ENCODE results near the gene ITGA11.

The ITGA11 gene

GRCh38 chr15:68262514-68263356, 169.2 kb downstream of the ITGA11 start:
- no peak for DNase-seq

- DNase-seq = no peak
Observed at GRCh38 chr15:68261980-68262379, 170.0 kb downstream of the ITGA11 start.

GRCh38 chr15:68261241-68261640, 170.7 kb downstream of the ITGA11 start:
- DNase-seq = no peak

GRCh38 chr15:68259883-68260282, 172.1 kb downstream of the ITGA11 start:
- no peak for DNase-seq

- DNase-seq = no peak
Observed at GRCh38 chr15:68258692-68259091, 173.3 kb downstream of the ITGA11 start.

GRCh38 chr15:68256675-68257450, 175.1 kb downstream of the ITGA11 start:
- DNase-seq = peak; percentile 63 to 70

GRCh38 chr15:68252925-68253534, 178.9 kb downstream of the ITGA11 start:
- DNase-seq = peak; percentile 34 to 73

GRCh38 chr15:68249058-68249713, 182.8 kb downstream of the ITGA11 start:
- no peak for DNase-seq

Data from CD4-positive, alpha-beta T cell treated with Interferon alpha-2 for 1 hour (primary cell).